Measurements from ENCODE around the gene WAC. TPM values are rescaled to one million over a fixed set of nuclear protein-coding genes. Genes with fewer than 3 reads are reported as not detected.

Gene WAC
- total RNA-seq, 1 experiment from 2014 or later: 125 TPM

- Histone ChIP-seq H3K27me3 (replicated peaks; ENCODE audit: insufficient read depth, low read depth, low read length, poor library complexity) (no peaks in the 10 kb centered on the region), H3K9me3 (ENCODE audit: low read depth, low read length, poor library complexity, severe bottlenecking) (no peaks in the 10 kb centered on the region), H3K27ac (ENCODE audit: low read depth, low read length, poor library complexity, severe bottlenecking) (no peak overlapping the region), H3K4me1 (ENCODE audit: insufficient read depth, low read length, poor library complexity, severe bottlenecking) (peaks cover 1% of the 10 kb centered on the region), H3K4me3 (ENCODE audit: low read depth, low read length, poor library complexity, severe bottlenecking) (no peak overlapping the region), H3K36me3 (ENCODE audit: insufficient read depth, low read length, poor library complexity, severe bottlenecking) (peaks cover 96% of the 10 kb centered on the region)
- ChIA-PET POLR2A (ENCODE audit: low non-redundant PET) (no interaction called here), CTCF (no interaction called here)
- DNase-seq (ENCODE audit: low spot score): no peak
- no TSS peak for BruUV-seq (replicated peaks)
- intact Hi-C loops (cut with micrococcal nuclease; ENCODE audit: unreplicated experiment): no loop called here
- no peak for TF ChIP-seq CTCF (conservative IDR thresholded peaks at IDR 0.05; ENCODE audit: low read depth, low read length)
- TF ChIP-seq EZH2 (IDR thresholded peaks at IDR 0.05; ENCODE audit: borderline replicate concordance, low read depth, low read length, poor library complexity, severe bottlenecking): no peak
These were observed 80.0 kb downstream of the WAC start for GRCh38 chr10:28612877-28613276.

GRCh38 chr10:28616514-28616913, 83.6 kb downstream of the WAC start:
- no peak overlapping the region for H3K27ac ChIP-seq (ENCODE audit: low read depth, low read length, poor library complexity, severe bottlenecking)
- DNase-seq (ENCODE audit: low spot score): no peak
- H3K4me1 ChIP-seq (ENCODE audit: insufficient read depth, low read length, poor library complexity, severe bottlenecking): peaks cover 21% of the 10 kb centered on the region
- intact Hi-C loops (cut with micrococcal nuclease; ENCODE audit: unreplicated experiment): loop anchor here (5.0 kb wide), 1 partner anchor 184 kb away; no protein-coding TSS in a partner anchor
- BruUV-seq (replicated peaks): no TSS peak
- POLR2A ChIA-PET (ENCODE audit: low non-redundant PET): no interaction called here
- H3K4me3 ChIP-seq (ENCODE audit: low read depth, low read length, poor library complexity, severe bottlenecking): no peak overlapping the region
- H3K9me3 ChIP-seq (ENCODE audit: low read depth, low read length, poor library complexity, severe bottlenecking): no peaks in the 10 kb centered on the region
- H3K36me3 ChIP-seq (ENCODE audit: insufficient read depth, low read length, poor library complexity, severe bottlenecking): peaks cover 84% of the 10 kb centered on the region
- CTCF ChIA-PET: no interaction called here
- no peak for TF ChIP-seq CTCF (conservative IDR thresholded peaks at IDR 0.05; ENCODE audit: low read depth, low read length)
- no peak for TF ChIP-seq EZH2 (IDR thresholded peaks at IDR 0.05; ENCODE audit: borderline replicate concordance, low read depth, low read length, poor library complexity, severe bottlenecking)
- H3K27me3 ChIP-seq (replicated peaks; ENCODE audit: insufficient read depth, low read depth, low read length, poor library complexity): no peaks in the 10 kb centered on the region

- no peak overlapping the region for H3K27ac ChIP-seq (ENCODE audit: low read depth, low read length, poor library complexity, severe bottlenecking)
- peaks cover 21% of the 10 kb centered on the region for H3K4me1 ChIP-seq (ENCODE audit: insufficient read depth, low read length, poor library complexity, severe bottlenecking)
- TF ChIP-seq CTCF (conservative IDR thresholded peaks at IDR 0.05; ENCODE audit: low read depth, low read length) (no peak), EZH2 (IDR thresholded peaks at IDR 0.05; ENCODE audit: borderline replicate concordance, low read depth, low read length, poor library complexity, severe bottlenecking) (no peak)
- ChIA-PET POLR2A (ENCODE audit: low non-redundant PET) (no interaction called here), CTCF (no interaction called here)
- BruUV-seq (replicated peaks): no TSS peak
- peaks cover 55% of the 10 kb centered on the region for H3K36me3 ChIP-seq (ENCODE audit: insufficient read depth, low read length, poor library complexity, severe bottlenecking)
- no peak for DNase-seq (ENCODE audit: low spot score)
- no peaks in the 10 kb centered on the region for H3K9me3 ChIP-seq (ENCODE audit: low read depth, low read length, poor library complexity, severe bottlenecking)
- no peak overlapping the region for H3K4me3 ChIP-seq (ENCODE audit: low read depth, low read length, poor library complexity, severe bottlenecking)
- H3K27me3 ChIP-seq (replicated peaks; ENCODE audit: insufficient read depth, low read depth, low read length, poor library complexity): no peaks in the 10 kb centered on the region
- intact Hi-C loops (cut with micrococcal nuclease; ENCODE audit: unreplicated experiment): loop anchor here (5.0 kb wide), 1 partner anchor 187 kb away; no protein-coding TSS in a partner anchor
These were observed 86.5 kb downstream of the WAC start for GRCh38 chr10:28619455-28619854.

Measured in A673 (cell line).